IMR-90 (cell line): ENCODE measurements around the gene CPLX4. TPM values are rescaled to one million over a fixed set of nuclear protein-coding genes. Genes with fewer than 3 reads are reported as not detected.

Source experiments
- ATAC-seq: fragments of 200-7000 bp; cut with Tn5 transposase; 2 replicates; pipeline ENCODE4 v1.9.1; 2020; ENCODE audit warnings: low read depth, mild to moderate bottlenecking, moderate library complexity
- BruUV-seq: library from RNA; stranded (reverse); fragments of 400-500 nt; replicated peaks from 2 replicates; lab custom pipeline; 2021; lab: Mats Ljungman, UMichigan
- CTCF ChIA-PET: fragments of 300-600 bp; formaldehyde crosslinking; extraction: SDS; loops from one replicate; lab custom pipeline; 2021; ENCODE audit warnings: antibody characterized with exemption; lab: Yijun Ruan, JAX
- POLR2A ChIA-PET: fragments of 300-600 bp; sonication (Branson Sonifier 250); formaldehyde crosslinking; loops from one replicate; lab custom pipeline; 2022; ENCODE audit warnings: antibody characterized with exemption; ENCODE audit not compliant: unreplicated experiment; lab: Charles Lee
- DNase-seq: peaks from one replicate; pipeline ENCODE4 v3.0.0; 2013
- H2AFZ ChIP-seq: replicated peaks from 2 replicates; pipeline ENCODE3; 2013; ENCODE audit warnings: low read length, mild to moderate bottlenecking; ENCODE audit not compliant: poor library complexity
- H2AK5ac ChIP-seq: 2 replicates; pipeline ENCODE4 v1.6.1; 2013; ENCODE audit warnings: low read depth, low read length, inconsistent platforms
- H2AK9ac ChIP-seq: replicated peaks from 2 replicates; pipeline ENCODE3; 2013; ENCODE audit warnings: mild to moderate bottlenecking, low read depth, low read length, moderate library complexity; ENCODE audit not compliant: poor library complexity
- H2BK120ac ChIP-seq: 2 replicates; pipeline ENCODE4 v1.6.1; 2013; ENCODE audit warnings: low read depth, low read length, inconsistent platforms
- H2BK15ac ChIP-seq: 3 replicates; pipeline ENCODE4 v1.6.1; 2013; ENCODE audit warnings: low read depth, low read length, inconsistent platforms
- H2BK20ac ChIP-seq: 2 replicates; pipeline ENCODE4 v1.6.1; 2013; ENCODE audit warnings: low read depth, mild to moderate bottlenecking, inconsistent platforms, low read length, moderate library complexity
- H2BK5ac ChIP-seq: 2 replicates; pipeline ENCODE4 v1.6.1; 2013; ENCODE audit warnings: mild to moderate bottlenecking, low read depth, low read length, inconsistent platforms; ENCODE audit not compliant: poor library complexity, severe bottlenecking
- H3K14ac ChIP-seq: replicated peaks from 2 replicates; pipeline ENCODE4 v1.6.1; 2013; ENCODE audit warnings: low read depth, low read length, inconsistent platforms
- H3K18ac ChIP-seq: 2 replicates; pipeline ENCODE4 v1.6.1; 2013; ENCODE audit warnings: low read depth, low read length, control low read depth
- H3K23ac ChIP-seq: 2 replicates; pipeline ENCODE4 v1.6.1; 2013; ENCODE audit warnings: low read depth, low read length, inconsistent platforms
- H3K27ac ChIP-seq: 2 replicates; pipeline ENCODE4 v1.5.1; 2013; ENCODE audit warnings: mild to moderate bottlenecking, control low read depth, low read length; ENCODE audit not compliant: insufficient read depth
- H3K27me3 ChIP-seq: 2 replicates; pipeline ENCODE4 v1.6.1; 2013; ENCODE audit warnings: low read length; ENCODE audit not compliant: control insufficient read depth, insufficient read depth
- H3K36me3 ChIP-seq: 2 replicates; pipeline ENCODE4 v1.6.1; 2013; ENCODE audit warnings: low read length, mixed read lengths; ENCODE audit not compliant: control insufficient read depth, insufficient read depth
- H3K4ac ChIP-seq: 2 replicates; pipeline ENCODE4 v1.6.1; 2013; ENCODE audit warnings: low read depth, low read length, inconsistent platforms
- H3K4me1 ChIP-seq: 2 replicates; pipeline ENCODE4 v1.6.1; 2013; ENCODE audit warnings: low read length, mixed read lengths; ENCODE audit not compliant: control insufficient read depth, insufficient read depth
- H3K4me2 ChIP-seq: 2 replicates; pipeline ENCODE4 v1.6.1; 2013; ENCODE audit warnings: low read depth, mild to moderate bottlenecking, control low read depth, low read length, moderate library complexity
- H3K4me3 ChIP-seq: 2 replicates; pipeline ENCODE4 v1.5.1; 2013; ENCODE audit warnings: low read depth, mild to moderate bottlenecking, control low read depth, low read length, moderate library complexity; ENCODE audit not compliant: insufficient read depth
- H3K56ac ChIP-seq: 2 replicates; pipeline ENCODE4 v1.6.1; 2013; ENCODE audit warnings: low read length, inconsistent platforms; ENCODE audit not compliant: insufficient read depth; ENCODE audit errors: extremely low read depth
- H3K79me1 ChIP-seq, 2 experiments: 2 replicates each; pipeline ENCODE4 v1.6.1; 2013; ENCODE audit warnings: low read length in 2 of 2, inconsistent platforms in 1 of 2, low read depth in 1 of 2
- H3K9ac ChIP-seq: 2 replicates; pipeline ENCODE4 v1.6.1; 2013; ENCODE audit warnings: low read depth, low read length, control low read depth
- H3K9me1 ChIP-seq: 2 replicates; pipeline ENCODE4 v1.6.1; 2013; ENCODE audit warnings: low read length, inconsistent platforms; ENCODE audit not compliant: insufficient read depth
- H3K9me3 ChIP-seq: 2 replicates; pipeline ENCODE4 v1.6.1; 2013; ENCODE audit warnings: low read length; ENCODE audit not compliant: control insufficient read depth, insufficient read depth
- H4K20me1 ChIP-seq: 2 replicates; pipeline ENCODE4 v1.6.1; 2013; ENCODE audit warnings: low read length, inconsistent platforms; ENCODE audit not compliant: insufficient read depth
- H4K5ac ChIP-seq: 2 replicates; pipeline ENCODE4 v1.6.1; 2013; ENCODE audit warnings: mild to moderate bottlenecking, low read depth, low read length, control low read depth
- H4K8ac ChIP-seq, 2 experiments: 2 replicates each; pipeline ENCODE4 v1.6.1; 2013; ENCODE audit warnings: low read depth in 2 of 2, low read length in 2 of 2, control low read depth in 1 of 2, inconsistent platforms in 1 of 2
- H4K91ac ChIP-seq: 2 replicates; pipeline ENCODE4 v1.6.1; 2013; ENCODE audit warnings: low read depth, low read length, inconsistent platforms; ENCODE audit not compliant: insufficient read depth
- BHLHE40 ChIP-seq: fragments of 150-350 bp; IDR thresholded peaks from 2 replicates; pipeline ENCODE4 v1.6.1; 2016; ENCODE audit warnings: mild to moderate bottlenecking, low read depth, low read length
- CEBPB ChIP-seq: IDR thresholded peaks from 2 replicates; pipeline ENCODE4 v1.6.1; 2012; ENCODE audit warnings: low read depth, low read length, improper control_type of control experiment
- CHD1 ChIP-seq: IDR thresholded peaks from 2 replicates; pipeline ENCODE4 v1.6.1; 2012; ENCODE audit warnings: low read depth, low read length, improper control_type of control experiment
- CTCF ChIP-seq: conservative IDR thresholded peaks from 2 replicates; pipeline ENCODE4 v1.5.1; 2012; ENCODE audit warnings: mild to moderate bottlenecking, low read depth, low read length, improper control_type of control experiment
- ELK1 ChIP-seq: fragments of 150-350 bp; IDR thresholded peaks from 2 replicates; pipeline ENCODE4 v1.6.1; 2016; ENCODE audit warnings: low read depth, mild to moderate bottlenecking, low read length, moderate library complexity, borderline replicate concordance
- FOS ChIP-seq: fragments of 150-350 bp; IDR thresholded peaks from 2 replicates; pipeline ENCODE4 v1.6.1; 2016; ENCODE audit warnings: low read depth, low read length
- MAFK ChIP-seq: IDR thresholded peaks from 2 replicates; pipeline ENCODE4 v1.6.1; 2012; ENCODE audit warnings: low read depth, low read length, improper control_type of control experiment
- MAZ ChIP-seq: IDR thresholded peaks from 2 replicates; pipeline ENCODE4 v1.6.1; 2012; ENCODE audit warnings: low read depth, mild to moderate bottlenecking, low read length, improper control_type of control experiment, moderate library complexity, borderline replicate concordance
- MXI1 ChIP-seq: IDR thresholded peaks from 2 replicates; pipeline ENCODE4 v1.6.1; 2012; ENCODE audit warnings: low read depth, mild to moderate bottlenecking, low read length, moderate library complexity, borderline replicate concordance
- NFE2L2 ChIP-seq: fragments of 150-350 bp; IDR thresholded peaks from 2 replicates; pipeline ENCODE4 v1.6.1; 2016; ENCODE audit warnings: low read depth, mild to moderate bottlenecking, low read length
- POLR2A ChIP-seq: IDR thresholded peaks from 2 replicates; pipeline ENCODE4 v1.6.1; 2012; ENCODE audit warnings: mild to moderate bottlenecking, low read depth, low read length
- RAD21 ChIP-seq: IDR thresholded peaks from 2 replicates; pipeline ENCODE4 v1.6.1; 2012; ENCODE audit warnings: low read length, improper control_type of control experiment
- RCOR1 ChIP-seq: IDR thresholded peaks from 2 replicates; pipeline ENCODE4 v1.6.1; 2012; ENCODE audit warnings: mild to moderate bottlenecking, low read length, improper control_type of control experiment; ENCODE audit not compliant: insufficient replicate concordance
- RFX5 ChIP-seq: IDR thresholded peaks from 2 replicates; pipeline ENCODE4 v1.8.0; 2012; ENCODE audit warnings: low read depth, mild to moderate bottlenecking, low read length, moderate library complexity
- SMC3 ChIP-seq: fragments of 150-350 bp; IDR thresholded peaks from 2 replicates; pipeline ENCODE4 v1.6.1; 2016; ENCODE audit warnings: low read depth, mild to moderate bottlenecking, antibody characterized with exemption, low read length, moderate library complexity
- USF2 ChIP-seq: fragments of 150-350 bp; IDR thresholded peaks from 2 replicates; pipeline ENCODE4 v1.6.1; 2017; ENCODE audit warnings: mild to moderate bottlenecking, antibody characterized with exemption, low read length, low read depth
- WGBS, 2 experiments: methylation state at CpG; one replicate each; pipeline versions ENCODE4 v1.1.5 to v1.1.7; 2013; ENCODE audit warnings: missing lambda C conversion rate in 2 of 2; ENCODE audit not compliant: insufficient read length in 1 of 2; ENCODE audit errors: extremely low coverage in 2 of 2; 5-methylcytosine and 5-hydroxymethylcytosine counted together
- dilution Hi-C: fragments of 300-500 bp; cut with HindIII; formaldehyde crosslinking; loops from one replicate; pipeline ENCODE4 v1.14.3; 2018; ENCODE audit warnings: low sequenced_read_pairs; ENCODE audit not compliant: unreplicated experiment
- in situ Hi-C: fragments of 300-500 bp; cut with MboI; formaldehyde crosslinking; loops from 3 replicates; pipeline ENCODE4 v1.14.3; 2019; ENCODE audit warnings: low sequenced_read_pairs, inconsistent platforms, mixed read lengths
- intact Hi-C: fragments of 100-400 bp; cut with micrococcal nuclease; formaldehyde crosslinking; loops from 2 replicates; pipeline ENCODE4 v1.10.0; 2022
- polyA plus RNA-seq, 3 experiments: library from polyadenylated mRNA; depleted of rRNA; stranded (reverse); fragments of >200 nt; gene quantifications; 2 replicates each; pipeline ENCODE4 v1.2.3, GENCODE V29; 2012; ENCODE audit warnings: low replicate concordance in 1 of 3
- total RNA-seq: library from RNA; depleted of rRNA; stranded (reverse); fragments of >200 nt; gene quantifications from 2 replicates; pipeline ENCODE4 v1.2.3, GENCODE V29; 2012

Gene CPLX4
- total and polyA plus RNA-seq, 2 of the 4 experiments (the other 2 are of a cell fraction), result not detected

- H3K9me1 ChIP-seq, result no peaks in the 10 kb centered on the region
- POLR2A ChIA-PET, result no interaction called here
- no peak overlapping the region for H2AK9ac ChIP-seq
- H2BK15ac ChIP-seq, result no peak overlapping the region
- H2AFZ ChIP-seq, result no peak overlapping the region
- H4K8ac ChIP-seq, result no peak overlapping the region
- H3K27ac ChIP-seq, result no peak overlapping the region
- H2BK120ac ChIP-seq, result no peak overlapping the region
- in situ Hi-C loops, result no loop called here
- WGBS, 2 experiments, result 50% methylated on average over 2 of the region's 4 CpGs; no CpG with 5 or more reads in 1 of the 2 experiments
- CTCF ChIA-PET, result interaction anchor here (0.8 kb wide), 1 partner anchor 156 kb away, joined by 4 read pairs; no protein-coding TSS in a partner anchor
- TF ChIP-seq ELK1, result no peak
- TF ChIP-seq FOS, result no peak
- TF ChIP-seq RCOR1, result no peak
- TF ChIP-seq NFE2L2, result no peak
- TF ChIP-seq MAFK, result no peak
- TF ChIP-seq CEBPB, result no peak
- no peak for TF ChIP-seq MXI1
- no peak for TF ChIP-seq CTCF
- no peak for TF ChIP-seq BHLHE40
- no peak for TF ChIP-seq MAZ
- no peak for TF ChIP-seq USF2
- no peak for TF ChIP-seq POLR2A
- no peak for TF ChIP-seq RAD21
- TF ChIP-seq CHD1, result no peak
- no peak for TF ChIP-seq SMC3
- TF ChIP-seq RFX5, result no peak
- no peak overlapping the region for H3K14ac ChIP-seq
- no peak overlapping the region for H3K18ac ChIP-seq
- no peak overlapping the region for H3K56ac ChIP-seq
- no peaks in the 10 kb centered on the region for H3K79me1 ChIP-seq
- no peak overlapping the region for H2AK5ac ChIP-seq
- no peaks in the 10 kb centered on the region for H3K36me3 ChIP-seq
- H3K4me2 ChIP-seq, result no peak overlapping the region
- no peak overlapping the region for H4K91ac ChIP-seq
- no peaks in the 10 kb centered on the region for H3K4me1 ChIP-seq
- H3K4ac ChIP-seq, result no peak overlapping the region
- no peak overlapping the region for H3K9ac ChIP-seq
- no peak overlapping the region for H2BK20ac ChIP-seq
- H4K20me1 ChIP-seq, result no peaks in the 10 kb centered on the region
- dilution Hi-C loops, result no loop called here
- H3K9me3 ChIP-seq, result no peaks in the 10 kb centered on the region
- ATAC-seq (no peak), DNase-seq (no peak)
- BruUV-seq, result no TSS peak
- intact Hi-C loops, result loop anchor here (10.0 kb wide), 1 partner anchor 472 kb away; no protein-coding TSS in a partner anchor
- no peak overlapping the region for H4K5ac ChIP-seq
- H3K23ac ChIP-seq, result no peak overlapping the region
- H2BK5ac ChIP-seq, result no peak overlapping the region
- no peak overlapping the region for H3K4me3 ChIP-seq
- peaks cover 18% of the 10 kb centered on the region for H3K27me3 ChIP-seq
These were observed 71.7 kb downstream of the CPLX4 start for GRCh38 chr18:59246796-59247195.
